Measurements from ENCODE around the gene NCDN. TPM values are rescaled to one million over a fixed set of nuclear protein-coding genes. Genes with fewer than 3 reads are reported as not detected.

NCDN gene
- polyA plus RNA-seq, 4 donors = 14.7 to 23.4 (median 20.3) TPM

Other genes starting within 250 kb of the NCDN start
- gene KIAA0319L, start 396 bp upstream of the NCDN start, polyA plus RNA-seq (ENCODE audit: insufficient read length in 4 of 4) = 10 to 100 TPM; 56.1 to 88.7 (median 68.8) TPM
- 1 to 10 TPM in 2 of 4 donors, under 1 TPM in 2; 0.83 to 1.8 (median 1.1) TPM for gene TFAP2E, start 15.5 kb downstream of the NCDN start, polyA plus RNA-seq (ENCODE audit: insufficient read length in 4 of 4)
- 10 to 100 TPM; 75.0 to 87.2 (median 79.0) TPM for gene PSMB2, start 83.7 kb downstream of the NCDN start, polyA plus RNA-seq (ENCODE audit: insufficient read length in 4 of 4)
- 10 to 100 TPM in 1 of 4 donors, 1 to 10 TPM in 3; 9.4 to 10.1 (median 9.6) TPM for gene C1orf216, start 161.1 kb downstream of the NCDN start, polyA plus RNA-seq (ENCODE audit: insufficient read length in 4 of 4)
- 10 to 100 TPM; 12.1 to 15.9 (median 13.1) TPM for gene CLSPN, start 212.2 kb downstream of the NCDN start, polyA plus RNA-seq (ENCODE audit: insufficient read length in 4 of 4)